ENCODE data around the gene ANKRD40. TPM values are rescaled to one million over a fixed set of nuclear protein-coding genes. Genes with fewer than 3 reads are reported as not detected.
"Not testable (repeated sequence)": the region's sequence is repeated elsewhere in the genome, so short reads cannot be mapped to it uniquely, and the experiment has no call there.

The ANKRD40 gene
- total RNA-seq: 38.8 and 39.6 TPM in 2 replicates

GRCh38 chr17:50707289-50708049, at the start of gene ANKRD40:
Gene ANKRD40 (minus strand): TSS chr17:50707914. CDS start chr17:50707654, 260 bp downstream.
- intact Hi-C loops (cut with micrococcal nuclease): loop anchor here (1.0 to 10.0 kb wide), 10 partner anchors 12 to 446 kb away; partner anchors contain the start of genes ACSF2, CACNA1G, EME1 and LRRC59

- intact Hi-C loops (cut with micrococcal nuclease): no loop called here
Measured at GRCh38 chr17:50754521-50754920, 46.8 kb upstream of the ANKRD40 start.

DNA sequence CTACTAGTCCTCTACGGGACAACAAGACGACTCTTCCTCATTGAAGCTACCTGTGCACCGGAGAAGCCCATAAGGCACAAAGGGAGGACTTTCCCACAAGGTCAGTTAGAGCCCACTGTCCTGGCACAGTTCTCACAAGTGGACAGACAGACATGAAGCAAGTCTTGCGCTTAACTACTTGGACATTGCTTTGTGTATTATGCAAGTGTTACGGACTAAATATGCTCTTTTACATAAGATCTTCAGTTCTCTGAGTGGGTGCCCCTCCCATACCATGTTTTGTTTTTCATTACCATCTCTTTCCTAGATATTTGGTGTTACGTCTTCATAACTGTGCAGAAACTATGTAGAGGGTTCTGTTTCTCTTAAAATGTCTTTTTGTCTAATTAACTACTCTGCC, 41.5 kb upstream of the ANKRD40 start:
- intact Hi-C loops (cut with micrococcal nuclease): no loop called here

DNA sequence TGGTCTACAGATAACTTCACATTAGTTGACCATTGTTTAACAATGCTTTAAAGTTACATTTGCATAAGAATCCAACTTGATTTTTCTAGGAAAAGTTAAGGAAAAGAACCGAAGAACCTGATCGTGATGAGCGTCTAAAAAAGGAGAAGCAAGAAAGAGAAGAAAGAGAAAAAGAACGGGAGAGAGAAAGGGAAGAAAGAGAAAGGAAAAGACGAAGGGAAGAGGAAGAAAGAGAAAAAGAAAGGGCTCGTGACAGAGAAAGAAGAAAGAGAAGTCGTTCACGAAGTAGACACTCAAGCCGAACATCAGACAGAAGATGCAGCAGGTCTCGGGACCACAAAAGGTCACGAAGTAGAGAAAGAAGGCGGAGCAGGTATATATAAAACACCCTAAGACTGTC, 37.9 kb upstream of the ANKRD40 start:
- intact Hi-C loops (cut with micrococcal nuclease): no loop called here

DNA sequence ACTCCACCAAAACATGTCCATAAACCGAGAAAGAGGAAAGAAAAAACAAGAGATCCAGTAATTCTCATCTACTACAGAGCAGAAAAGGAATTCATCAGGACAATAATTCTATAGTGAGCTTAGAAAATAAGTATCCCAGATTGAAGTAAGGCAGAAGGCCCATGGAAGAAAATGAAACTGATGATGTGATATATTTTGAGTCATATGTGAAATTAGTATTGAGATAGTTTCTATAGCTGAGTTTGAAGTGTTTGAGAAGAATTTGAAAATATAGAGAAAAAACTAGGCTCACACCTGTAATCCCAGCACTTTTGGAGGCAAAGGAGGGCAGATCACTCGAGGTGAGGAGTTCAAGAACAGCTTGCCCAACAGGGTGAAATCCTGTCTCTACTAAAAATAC, 31.4 kb upstream of the ANKRD40 start:
- intact Hi-C loops (cut with micrococcal nuclease): no loop called here

- intact Hi-C loops (cut with micrococcal nuclease): no loop called here
Measured at GRCh38 chr17:50737118-50737698, 29.5 kb upstream of the ANKRD40 start.

- intact Hi-C loops (cut with micrococcal nuclease): no loop called here
Measured at GRCh38 chr17:50735287-50735686, 27.6 kb upstream of the ANKRD40 start.

- intact Hi-C loops (cut with micrococcal nuclease): no loop called here
Measured at GRCh38 chr17:50731575-50732460, 24.1 kb upstream of the ANKRD40 start.

- intact Hi-C loops (cut with micrococcal nuclease): no loop called here
Measured at GRCh38 chr17:50728881-50729765, 21.4 kb upstream of the ANKRD40 start.

- intact Hi-C loops (cut with micrococcal nuclease): no loop called here
Measured at GRCh38 chr17:50728112-50728429, 20.4 kb upstream of the ANKRD40 start.

DNA sequence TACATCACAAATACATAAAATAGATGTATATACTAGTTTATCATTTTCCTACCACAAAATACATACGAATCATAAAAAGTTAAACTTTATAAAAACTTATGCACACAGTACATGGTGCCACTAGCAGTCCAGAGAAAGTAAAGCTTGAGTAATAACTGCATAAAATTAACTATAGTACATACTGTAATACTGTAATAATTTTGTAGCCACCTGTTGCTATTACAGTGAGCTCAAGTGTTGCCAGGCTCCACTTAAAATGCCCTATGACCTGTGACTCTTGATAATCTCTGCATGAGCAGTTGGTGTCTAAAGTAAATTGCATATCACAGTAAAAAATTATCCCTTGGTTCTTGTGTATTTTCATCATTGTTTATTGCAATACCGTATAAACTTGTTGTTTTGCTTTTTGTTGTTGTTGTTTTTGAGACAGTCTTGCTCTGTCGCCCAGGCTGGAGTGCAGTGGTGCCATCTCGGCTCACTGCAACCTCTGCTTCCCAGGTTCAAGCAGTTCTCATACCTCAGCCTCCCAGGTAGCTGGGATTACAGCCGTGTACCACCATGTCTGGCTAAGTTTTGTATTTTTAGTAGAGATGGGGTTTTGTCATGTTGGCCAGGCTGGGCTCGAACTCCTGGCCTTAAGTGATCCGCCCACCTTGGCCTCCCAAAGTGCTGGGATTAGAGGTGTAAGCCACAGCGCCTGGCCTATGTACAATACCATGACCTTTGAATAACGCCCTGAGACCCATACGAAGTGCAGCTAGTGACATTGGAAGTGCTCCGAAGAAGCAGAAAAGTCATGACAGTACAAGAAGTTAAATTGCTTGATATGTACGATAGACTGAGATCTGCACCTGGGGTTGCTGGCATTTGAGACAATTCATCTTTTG, 18.3 kb upstream of the ANKRD40 start:
- intact Hi-C loops (cut with micrococcal nuclease): no loop called here

- intact Hi-C loops (cut with micrococcal nuclease): not testable (repeated sequence)
Measured at GRCh38 chr17:50724622-50725021, 16.9 kb upstream of the ANKRD40 start.

- intact Hi-C loops (cut with micrococcal nuclease): loop anchor here (1.0 kb wide), 1 partner anchor 150 kb away; no protein-coding TSS in a partner anchor
Measured at GRCh38 chr17:50722746-50723145, 15.0 kb upstream of the ANKRD40 start.

DNA sequence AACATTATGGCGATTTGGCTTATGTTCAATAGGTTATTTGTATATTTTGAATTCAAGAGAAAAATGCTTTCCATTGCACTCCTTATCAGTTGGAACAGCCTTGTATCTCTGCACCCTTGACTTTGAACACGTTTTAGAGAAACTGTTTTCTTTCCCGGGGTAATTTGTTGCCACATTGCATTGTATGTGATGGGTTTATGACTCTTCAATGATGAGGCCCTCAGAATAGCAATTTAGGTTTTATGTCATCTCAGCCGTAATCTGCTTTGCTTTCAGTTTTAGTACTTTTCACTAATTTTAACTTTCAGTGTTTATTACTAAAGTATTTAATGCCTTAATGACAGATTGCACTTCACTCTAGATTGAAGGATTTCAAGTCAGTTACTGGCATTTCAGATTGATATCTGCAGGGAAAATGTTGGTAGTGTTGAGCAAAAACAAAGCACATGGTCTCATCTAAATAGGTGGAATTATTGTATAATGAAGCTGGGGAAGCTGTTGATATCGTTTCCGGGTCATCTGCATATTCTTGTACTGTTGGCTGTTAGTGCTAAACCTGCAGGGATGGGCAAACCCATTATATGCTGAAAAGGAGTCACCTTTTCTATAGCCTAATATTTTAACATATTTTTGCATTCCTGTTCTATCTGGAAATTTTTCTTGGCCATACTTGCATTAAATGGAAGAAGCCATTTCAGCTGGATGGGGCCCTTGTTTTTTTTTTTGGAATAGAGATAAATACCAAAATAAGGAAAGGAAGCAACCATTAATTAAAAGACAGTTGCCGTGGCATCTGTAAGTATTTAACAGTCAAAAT, 13.7 kb upstream of the ANKRD40 start:
- intact Hi-C loops (cut with micrococcal nuclease): loop anchor here (1.0 to 2.0 kb wide), 4 partner anchors 151 to 431 kb away; partner anchors contain the start of genes CACNA1G, NME1 and SPATA20

- intact Hi-C loops (cut with micrococcal nuclease): loop anchor here (1.0 to 2.0 kb wide), 6 partner anchors 12 to 540 kb away; partner anchors contain the start of genes MBTD1, NME1 and UTP18
Measured at GRCh38 chr17:50719924-50720794, 12.4 kb upstream of the ANKRD40 start.

DNA sequence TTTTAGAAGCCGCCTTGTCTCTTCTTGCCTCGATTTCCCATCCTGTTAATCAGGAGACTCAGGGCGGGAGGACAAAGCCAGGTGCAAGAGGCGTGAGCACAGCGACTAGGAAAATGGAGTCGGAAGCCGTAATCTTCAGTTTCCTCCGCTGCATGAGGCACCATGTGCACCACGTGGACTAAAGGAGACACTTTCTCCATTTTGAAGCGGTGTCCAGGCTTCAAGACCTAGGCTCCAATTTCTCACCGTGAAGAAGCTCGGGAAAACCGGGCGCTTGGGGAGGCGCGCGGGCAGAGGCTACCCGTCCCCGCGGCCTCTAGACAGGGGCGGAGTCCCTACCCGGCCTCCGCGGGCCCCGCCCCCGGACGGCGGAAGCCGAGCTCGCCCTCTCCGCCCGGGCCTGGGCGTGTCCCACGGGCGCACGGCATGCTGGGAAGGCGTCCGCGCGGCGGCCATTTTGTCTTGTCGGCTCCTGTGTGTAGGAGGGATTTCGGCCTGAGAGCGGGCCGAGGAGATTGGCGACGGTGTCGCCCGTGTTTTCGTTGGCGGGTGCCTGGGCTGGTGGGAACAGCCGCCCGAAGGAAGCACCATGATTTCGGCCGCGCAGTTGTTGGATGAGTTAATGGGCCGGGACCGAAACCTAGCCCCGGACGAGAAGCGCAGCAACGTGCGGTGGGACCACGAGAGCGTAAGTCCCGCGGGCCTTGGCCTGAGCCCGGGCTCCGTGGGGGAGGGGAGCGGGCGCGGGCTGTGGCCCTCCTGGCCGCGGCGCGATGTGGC, 11.6 kb upstream of the ANKRD40 start, which contains the start of gene LUC7L3:
Gene LUC7L3 (plus strand): TSS at position 460 of the 780 bp plus-strand sequence. CDS start 130 bp downstream, at position 590.
- intact Hi-C loops (cut with micrococcal nuclease): loop anchor here (1.0 kb wide), 5 partner anchors 11 to 541 kb away; partner anchors contain the start of genes MBTD1 and UTP18

DNA sequence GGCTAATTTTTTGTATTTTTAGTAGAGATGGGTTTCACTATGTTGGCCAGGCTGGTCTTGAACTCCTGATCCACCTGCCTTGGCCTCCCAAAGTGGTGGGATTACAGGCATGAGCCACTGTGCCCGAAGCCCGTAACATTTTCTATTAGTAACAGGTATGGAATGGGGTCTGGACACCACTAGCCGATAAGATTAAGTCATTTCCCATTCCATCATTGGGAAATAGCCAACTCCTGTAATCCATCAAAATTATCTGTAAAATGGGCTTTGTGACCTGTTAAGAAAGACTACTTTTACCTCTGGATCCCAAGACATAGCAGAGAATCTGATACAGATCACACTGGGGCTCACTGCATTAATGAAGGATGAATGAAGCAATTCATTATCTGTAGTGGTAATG, 7.8 kb upstream of the ANKRD40 start:
- intact Hi-C loops (cut with micrococcal nuclease): no loop called here

Data from T-helper 1 cell treated with Interleukin-12 subunit alpha and Interleukin-12 subunit beta and Interleukin-4 antibody, amounts not matched to agents 30 ng/mL and 1 ng/mL, for 36 hours (primary cell).